Measurements from ENCODE around the gene SPAG16.

DNA sequence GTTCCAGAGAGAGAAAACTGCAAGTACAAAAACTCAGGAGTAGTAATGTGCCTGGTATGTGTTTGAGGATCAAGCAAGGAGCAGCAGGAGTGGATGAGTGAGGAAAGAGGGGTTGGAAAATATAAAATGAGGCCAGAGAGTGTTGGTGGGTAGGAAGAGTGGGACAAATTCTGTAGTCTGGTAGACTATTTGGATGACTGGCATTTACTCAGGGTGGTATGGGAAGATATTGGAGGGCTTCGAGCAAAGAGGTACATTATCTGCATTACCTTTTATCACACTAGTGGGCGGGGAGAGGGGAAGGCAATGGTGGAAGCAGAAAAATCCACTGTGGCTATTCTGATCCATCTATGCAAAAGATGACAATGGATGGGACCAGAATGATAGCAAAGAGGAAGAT is 744.9 kb downstream of the SPAG16 start:
- TF ChIP-seq POLR2A (IDR thresholded peaks at IDR 0.05) = no peak
- TF ChIP-seq, protein P1, sequence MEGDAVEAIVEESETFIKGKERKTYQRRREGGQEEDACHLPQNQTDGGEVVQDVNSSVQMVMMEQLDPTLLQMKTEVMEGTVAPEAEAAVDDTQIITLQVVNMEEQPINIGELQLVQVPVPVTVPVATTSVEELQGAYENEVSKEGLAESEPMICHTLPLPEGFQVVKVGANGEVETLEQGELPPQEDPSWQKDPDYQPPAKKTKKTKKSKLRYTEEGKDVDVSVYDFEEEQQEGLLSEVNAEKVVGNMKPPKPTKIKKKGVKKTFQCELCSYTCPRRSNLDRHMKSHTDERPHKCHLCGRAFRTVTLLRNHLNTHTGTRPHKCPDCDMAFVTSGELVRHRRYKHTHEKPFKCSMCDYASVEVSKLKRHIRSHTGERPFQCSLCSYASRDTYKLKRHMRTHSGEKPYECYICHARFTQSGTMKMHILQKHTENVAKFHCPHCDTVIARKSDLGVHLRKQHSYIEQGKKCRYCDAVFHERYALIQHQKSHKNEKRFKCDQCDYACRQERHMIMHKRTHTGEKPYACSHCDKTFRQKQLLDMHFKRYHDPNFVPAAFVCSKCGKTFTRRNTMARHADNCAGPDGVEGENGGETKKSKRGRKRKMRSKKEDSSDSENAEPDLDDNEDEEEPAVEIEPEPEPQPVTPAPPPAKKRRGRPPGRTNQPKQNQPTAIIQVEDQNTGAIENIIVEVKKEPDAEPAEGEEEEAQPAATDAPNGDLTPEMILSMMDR (IDR thresholded peaks at IDR 0.05) = no peak
